WTC11 (cell line): ENCODE measurements around the gene SP4. TPM values are rescaled to one million over a fixed set of nuclear protein-coding genes. Genes with fewer than 3 reads are reported as not detected.

Experiments
- ATAC-seq: fragments of 200-7000 bp; cut with Tn5 transposase; 2 replicates; pipeline ENCODE4 v1.10.0; 2021; ENCODE audit warnings: mild to moderate bottlenecking, moderate library complexity
- CTCF ChIA-PET: fragments of 300-600 bp; sonication (Branson Sonifier 250); formaldehyde crosslinking; loops from one replicate; lab custom pipeline; 2021; ENCODE audit warnings: antibody characterized with exemption; lab: Charles Lee
- POLR2A ChIA-PET: fragments of 350-600 bp; sonication (Branson Sonifier 250); formaldehyde crosslinking; loops from one replicate; lab custom pipeline; 2021; ENCODE audit warnings: antibody characterized with exemption; lab: Charles Lee
- DNase-seq: peaks from one replicate; pipeline ENCODE4 v3.0.0; 2021; ENCODE audit warnings: low spot score
- H3K27ac Mint-ChIP-seq: 2 replicates; pipeline ENCODE4 v1.8.0; 2021; ENCODE audit warnings: mixed read lengths
- H3K27me3 Mint-ChIP-seq: 2 replicates; pipeline ENCODE4 v1.8.0; 2021; ENCODE audit warnings: low read depth, mild to moderate bottlenecking, moderate library complexity, mixed read lengths
- H3K36me3 Mint-ChIP-seq: 2 replicates; pipeline ENCODE4 v1.8.0; 2021; ENCODE audit warnings: mixed read lengths
- H3K4me1 Mint-ChIP-seq: 2 replicates; pipeline ENCODE4 v1.8.0; 2022; ENCODE audit warnings: mixed read lengths
- H3K4me3 Mint-ChIP-seq: 2 replicates; pipeline ENCODE4 v1.8.0; 2021; ENCODE audit warnings: mild to moderate bottlenecking, moderate library complexity, mixed read lengths
- H3K9me3 Mint-ChIP-seq: 2 replicates; pipeline ENCODE4 v1.8.0; 2021; ENCODE audit warnings: mixed read lengths
- CBFB ChIP-seq: sonication (generic); formaldehyde crosslinking; IDR thresholded peaks from 2 replicates; pipeline ENCODE4 v1.8.1; 2022; ENCODE audit warnings: mild to moderate bottlenecking, low read depth, missing genetic modification reagents
- ELF4 ChIP-seq: sonication (generic); formaldehyde crosslinking; IDR thresholded peaks from 2 replicates; pipeline ENCODE4 v1.8.1; 2022; ENCODE audit warnings: low read depth, mild to moderate bottlenecking, moderate library complexity, missing genetic modification reagents
- ETV6 ChIP-seq: sonication (generic); formaldehyde crosslinking; IDR thresholded peaks from 2 replicates; pipeline ENCODE4 v1.8.1; 2022; ENCODE audit warnings: mild to moderate bottlenecking, missing genetic modification reagents
- FOXJ3 ChIP-seq: sonication (generic); formaldehyde crosslinking; IDR thresholded peaks from 2 replicates; pipeline ENCODE4 v1.9.0; 2021; ENCODE audit warnings: missing genetic modification reagents, mild to moderate bottlenecking, borderline replicate concordance
- GTF2I ChIP-seq: fragments of 250-450 bp; sonication (Bioruptor Pico); conservative IDR thresholded peaks from 2 replicates; pipeline ENCODE4 v1.4.0; 2021; ENCODE audit warnings: mild to moderate bottlenecking
- KAT7 ChIP-seq: sonication (generic); formaldehyde crosslinking; IDR thresholded peaks from 2 replicates; pipeline ENCODE4 v1.8.1; 2023; ENCODE audit warnings: missing genetic modification reagents, mild to moderate bottlenecking, borderline replicate concordance
- NFE2L1 ChIP-seq: sonication (generic); formaldehyde crosslinking; IDR thresholded peaks from 2 replicates; pipeline ENCODE4 v1.8.1; 2023; ENCODE audit warnings: missing genetic modification reagents
- PRRX2 ChIP-seq: fragments of 250-450 bp; sonication (Bioruptor Pico); IDR thresholded peaks from 2 replicates; pipeline ENCODE4 v1.8.0; 2021; ENCODE audit warnings: mild to moderate bottlenecking
- SOX15 ChIP-seq: fragments of 250-450 bp; sonication (Bioruptor Pico); IDR thresholded peaks from 2 replicates; pipeline ENCODE4 v1.9.0; 2021; ENCODE audit warnings: mild to moderate bottlenecking
- TEAD1 ChIP-seq: sonication (generic); formaldehyde crosslinking; IDR thresholded peaks from 2 replicates; pipeline ENCODE4 v1.8.0; 2022; ENCODE audit warnings: mild to moderate bottlenecking, missing genetic modification reagents
- ZNF138 ChIP-seq: sonication (generic); formaldehyde crosslinking; conservative IDR thresholded peaks from 2 replicates; pipeline ENCODE4 v1.8.1; 2022; ENCODE audit warnings: mild to moderate bottlenecking, moderate library complexity, missing genetic modification reagents
- ZNF317 ChIP-seq: sonication (generic); formaldehyde crosslinking; IDR thresholded peaks from 2 replicates; pipeline ENCODE4 v1.8.1; 2023; ENCODE audit warnings: low read depth, mild to moderate bottlenecking, moderate library complexity, missing genetic modification reagents, borderline replicate concordance
- total RNA-seq: library from RNA; stranded (reverse); gene quantifications from 3 replicates; pipeline ENCODE4 v1.2.3, GENCODE V29; 2021
- TF ChIP-seq, protein P1 (sequence below): sonication (generic); formaldehyde crosslinking; IDR thresholded peaks from 2 replicates; pipeline ENCODE4 v1.8.1; 2022; ENCODE audit warnings: mild to moderate bottlenecking, moderate library complexity, missing genetic modification reagents
- TF ChIP-seq, protein P2 (sequence below): sonication (generic); formaldehyde crosslinking; IDR thresholded peaks from 2 replicates; pipeline ENCODE4 v1.8.1; 2022; ENCODE audit warnings: low read depth, missing genetic modification reagents, borderline replicate concordance
- TF ChIP-seq, protein P3 (sequence below): fragments of 250-450 bp; sonication (Bioruptor Pico); conservative IDR thresholded peaks from 2 replicates; pipeline ENCODE4 v1.9.0; 2021; ENCODE audit warnings: mild to moderate bottlenecking
- TF ChIP-seq, protein P4 (sequence below): sonication (generic); formaldehyde crosslinking; conservative IDR thresholded peaks from 2 replicates; pipeline ENCODE4 v1.8.1; 2022; ENCODE audit warnings: mild to moderate bottlenecking, missing genetic modification reagents

SP4 gene
- total RNA-seq, 1 experiment from 2014 or later = 23.1 TPM

DNA sequence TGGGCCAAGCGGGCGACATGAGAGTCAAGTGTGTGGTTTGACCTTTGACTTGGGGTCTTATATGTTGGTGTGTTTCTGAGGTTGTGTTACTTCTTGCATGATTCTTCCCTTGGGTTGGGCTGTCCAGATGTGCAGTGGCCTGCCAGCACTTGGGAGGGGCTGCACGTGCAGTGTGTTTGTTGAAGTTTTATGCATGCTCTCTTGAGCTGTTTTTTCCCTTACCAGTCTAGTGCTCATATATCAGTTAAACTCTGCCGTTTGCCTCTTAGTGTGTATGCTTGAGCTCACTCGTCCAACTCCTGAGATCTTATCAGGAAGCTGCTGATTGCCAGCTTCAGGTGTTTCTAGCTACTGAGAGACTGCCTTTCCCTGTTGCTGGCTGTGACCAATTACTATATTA is 23.1 kb downstream of the SP4 start:
- POLR2A ChIA-PET = no interaction called here
- ATAC-seq = no peak
- peaks cover 60% of the 10 kb centered on the region for H3K9me3 Mint-ChIP-seq

DNA sequence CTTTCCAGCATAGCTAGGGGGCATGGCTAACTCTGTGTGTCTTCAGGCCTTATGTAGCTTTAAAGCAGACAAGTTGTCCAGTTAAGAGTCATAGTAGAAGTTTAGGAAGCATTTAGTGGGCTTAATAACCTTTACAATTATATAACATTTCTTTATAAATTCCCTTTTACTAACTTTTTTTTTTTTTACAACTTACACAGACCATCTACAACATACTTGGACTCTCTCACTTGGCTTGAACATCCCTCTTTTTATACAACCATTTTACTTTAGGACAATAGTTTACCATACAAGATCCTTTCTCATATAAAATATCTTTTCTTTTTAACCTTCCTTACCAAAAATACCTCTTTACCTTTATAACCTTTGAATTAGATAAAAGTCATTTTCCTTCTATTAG is 26.3 kb downstream of the SP4 start:
- Mint-ChIP-seq H3K36me3 (peaks cover 95% of the 10 kb centered on the region), H3K27me3 (peaks cover 6% of the 10 kb centered on the region; the same call in 1 of the 2 replicates), H3K4me3 (no peak overlapping the region), H3K9me3 (peaks cover 68% of the 10 kb centered on the region), H3K27ac (no peak overlapping the region), H3K4me1 (0 out of 2 replicates have a peak, but pooled peaks cover under 1% of the 10 kb centered on the region)
- no peak for ATAC-seq
- DNase-seq = no peak
- POLR2A ChIA-PET = no interaction called here
- CTCF ChIA-PET = no interaction called here
- TF ChIP-seq SOX15 (no peak), PRRX2 (CRISPR knock-in tag) (no peak), KAT7 (CRISPR knock-in tag) (no peak)
- TF ChIP-seq, protein P1, sequence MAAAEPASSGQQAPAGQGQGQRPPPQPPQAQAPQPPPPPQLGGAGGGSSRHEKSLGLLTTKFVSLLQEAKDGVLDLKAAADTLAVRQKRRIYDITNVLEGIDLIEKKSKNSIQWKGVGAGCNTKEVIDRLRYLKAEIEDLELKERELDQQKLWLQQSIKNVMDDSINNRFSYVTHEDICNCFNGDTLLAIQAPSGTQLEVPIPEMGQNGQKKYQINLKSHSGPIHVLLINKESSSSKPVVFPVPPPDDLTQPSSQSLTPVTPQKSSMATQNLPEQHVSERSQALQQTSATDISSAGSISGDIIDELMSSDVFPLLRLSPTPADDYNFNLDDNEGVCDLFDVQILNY = no peak
- TF ChIP-seq, protein P2, sequence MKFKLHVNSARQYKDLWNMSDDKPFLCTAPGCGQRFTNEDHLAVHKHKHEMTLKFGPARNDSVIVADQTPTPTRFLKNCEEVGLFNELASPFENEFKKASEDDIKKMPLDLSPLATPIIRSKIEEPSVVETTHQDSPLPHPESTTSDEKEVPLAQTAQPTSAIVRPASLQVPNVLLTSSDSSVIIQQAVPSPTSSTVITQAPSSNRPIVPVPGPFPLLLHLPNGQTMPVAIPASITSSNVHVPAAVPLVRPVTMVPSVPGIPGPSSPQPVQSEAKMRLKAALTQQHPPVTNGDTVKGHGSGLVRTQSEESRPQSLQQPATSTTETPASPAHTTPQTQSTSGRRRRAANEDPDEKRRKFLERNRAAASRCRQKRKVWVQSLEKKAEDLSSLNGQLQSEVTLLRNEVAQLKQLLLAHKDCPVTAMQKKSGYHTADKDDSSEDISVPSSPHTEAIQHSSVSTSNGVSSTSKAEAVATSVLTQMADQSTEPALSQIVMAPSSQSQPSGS (CRISPR knock-in tag) = no peak
- TF ChIP-seq, protein P3, sequence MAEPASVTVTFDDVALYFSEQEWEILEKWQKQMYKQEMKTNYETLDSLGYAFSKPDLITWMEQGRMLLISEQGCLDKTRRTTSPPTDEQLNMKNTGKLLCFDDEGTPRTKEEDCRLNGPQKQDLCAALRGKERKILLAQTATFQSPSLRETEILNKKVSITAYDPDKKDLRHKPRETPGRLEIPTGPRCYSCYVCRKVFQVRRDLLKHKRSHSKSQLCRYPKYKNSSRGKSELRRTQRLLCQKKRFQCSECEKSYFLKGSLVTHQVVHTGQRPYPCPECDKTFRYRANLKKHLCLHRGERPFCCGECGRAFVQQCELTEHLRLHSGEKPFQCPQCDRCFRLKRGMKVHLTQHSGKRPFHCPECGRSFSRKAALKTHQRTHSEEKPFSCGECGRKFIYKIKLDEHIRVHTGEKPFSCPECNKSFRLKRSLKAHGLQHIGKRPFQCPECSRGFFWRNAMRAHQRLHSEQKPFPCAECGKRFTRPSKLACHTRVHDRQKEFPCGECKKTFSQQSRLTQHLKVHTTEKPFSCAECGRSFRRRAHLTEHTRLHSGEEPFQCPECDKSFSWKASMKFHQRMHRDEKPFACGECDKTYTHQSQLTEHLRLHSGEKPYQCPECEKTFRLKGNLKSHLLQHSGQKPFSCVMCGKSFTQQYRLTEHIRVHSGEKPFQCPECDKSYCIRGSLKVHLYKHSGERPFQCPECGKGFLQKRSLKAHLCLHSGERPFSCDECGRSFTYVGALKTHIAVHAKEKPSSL = no peak

More for the DNA sequence above, 23.1 kb downstream of the SP4 start:
- H3K27me3 Mint-ChIP-seq = peaks cover 6% of the 10 kb centered on the region; the same call in 1 of the 2 replicates
- TF ChIP-seq GTF2I (CRISPR knock-in tag) (no peak), FOXJ3 (no peak), CBFB (CRISPR knock-in tag) (no peak), NFE2L1 (no peak), ETV6 (CRISPR knock-in tag) (no peak), ELF4 (no peak), PRRX2 (CRISPR knock-in tag) (no peak), ZNF317 (CRISPR knock-in tag) (no peak), TEAD1 (CRISPR knock-in tag) (no peak), ZNF138 (CRISPR knock-in tag) (no peak)
- TF ChIP-seq, protein P3 = no peak
- TF ChIP-seq, all 79 proteins: peak for 0
- Mint-ChIP-seq H3K36me3 (peaks cover 82% of the 10 kb centered on the region), H3K4me3 (no peak overlapping the region), H3K4me1 (peaks cover 7% of the 10 kb centered on the region; the same call in 1 of the 2 replicates), H3K27ac (no peak overlapping the region)
- CTCF ChIA-PET = no interaction called here
- no peak for DNase-seq

DNA sequence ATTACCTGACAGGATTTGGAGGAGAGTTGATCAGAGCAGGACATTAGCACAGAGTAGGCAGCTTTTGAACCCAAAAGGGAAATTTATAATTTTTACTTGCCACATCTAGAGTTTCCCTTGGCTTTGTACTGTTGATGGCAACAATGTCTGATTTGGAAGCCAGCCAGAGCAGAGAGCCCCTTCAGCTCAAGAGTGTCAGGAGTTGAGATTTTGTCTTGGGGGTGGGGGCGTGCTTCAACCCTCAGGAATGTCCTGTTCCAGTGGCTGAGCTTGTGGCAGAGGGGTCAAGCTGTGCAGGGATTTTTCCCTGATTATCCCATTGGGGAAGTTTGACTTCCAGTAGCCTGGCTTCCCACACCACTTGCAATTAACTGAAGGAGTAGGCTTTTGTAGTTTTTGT is 27.0 kb downstream of the SP4 start:
- POLR2A ChIA-PET = no interaction called here

More for the DNA sequence above, 27.0 kb downstream of the SP4 start:
- ATAC-seq (no peak), DNase-seq (no peak)
- TF ChIP-seq, protein P4, sequence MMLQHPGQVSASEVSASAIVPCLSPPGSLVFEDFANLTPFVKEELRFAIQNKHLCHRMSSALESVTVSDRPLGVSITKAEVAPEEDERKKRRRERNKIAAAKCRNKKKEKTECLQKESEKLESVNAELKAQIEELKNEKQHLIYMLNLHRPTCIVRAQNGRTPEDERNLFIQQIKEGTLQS = no peak
- Mint-ChIP-seq H3K27me3 (peaks cover 6% of the 10 kb centered on the region; the same call in 1 of the 2 replicates), H3K4me3 (no peak overlapping the region), H3K27ac (no peak overlapping the region), H3K4me1 (no peaks in the 10 kb centered on the region), H3K9me3 (peaks cover 71% of the 10 kb centered on the region), H3K36me3 (peaks cover 97% of the 10 kb centered on the region)
- CTCF ChIA-PET = no interaction called here
